ENCODE results near the gene MAP7.

DNA sequence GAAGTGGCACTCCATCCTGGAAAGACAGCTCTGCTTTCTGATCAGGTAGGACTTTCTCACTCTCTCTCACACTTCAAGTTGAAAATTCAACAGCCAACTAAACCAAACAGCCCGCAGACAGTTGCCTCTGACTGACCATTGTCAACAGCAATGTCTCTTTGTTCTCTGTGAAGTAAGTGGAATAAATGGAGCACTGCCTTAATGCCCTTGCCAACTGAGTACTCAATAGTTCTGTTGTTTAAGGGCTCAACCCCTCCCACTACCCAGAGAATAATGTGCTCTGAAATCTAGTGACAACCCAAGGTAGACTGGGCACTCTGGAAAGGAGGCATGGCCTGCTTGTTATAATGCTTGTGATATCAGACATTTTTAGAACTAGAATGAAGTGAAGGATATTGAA lies 243.8 kb downstream of the MAP7 start:
- TF ChIP-seq, protein P1, sequence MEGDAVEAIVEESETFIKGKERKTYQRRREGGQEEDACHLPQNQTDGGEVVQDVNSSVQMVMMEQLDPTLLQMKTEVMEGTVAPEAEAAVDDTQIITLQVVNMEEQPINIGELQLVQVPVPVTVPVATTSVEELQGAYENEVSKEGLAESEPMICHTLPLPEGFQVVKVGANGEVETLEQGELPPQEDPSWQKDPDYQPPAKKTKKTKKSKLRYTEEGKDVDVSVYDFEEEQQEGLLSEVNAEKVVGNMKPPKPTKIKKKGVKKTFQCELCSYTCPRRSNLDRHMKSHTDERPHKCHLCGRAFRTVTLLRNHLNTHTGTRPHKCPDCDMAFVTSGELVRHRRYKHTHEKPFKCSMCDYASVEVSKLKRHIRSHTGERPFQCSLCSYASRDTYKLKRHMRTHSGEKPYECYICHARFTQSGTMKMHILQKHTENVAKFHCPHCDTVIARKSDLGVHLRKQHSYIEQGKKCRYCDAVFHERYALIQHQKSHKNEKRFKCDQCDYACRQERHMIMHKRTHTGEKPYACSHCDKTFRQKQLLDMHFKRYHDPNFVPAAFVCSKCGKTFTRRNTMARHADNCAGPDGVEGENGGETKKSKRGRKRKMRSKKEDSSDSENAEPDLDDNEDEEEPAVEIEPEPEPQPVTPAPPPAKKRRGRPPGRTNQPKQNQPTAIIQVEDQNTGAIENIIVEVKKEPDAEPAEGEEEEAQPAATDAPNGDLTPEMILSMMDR (conservative IDR thresholded peaks at IDR 0.05): no peak
- no peak for TF ChIP-seq ZFX (IDR thresholded peaks at IDR 0.05)
